ENCODE results near the gene VPS13C. TPM values are rescaled to one million over a fixed set of nuclear protein-coding genes. Genes with fewer than 3 reads are reported as not detected.
A peak's percentile ranks its signal among the peaks of the same experiment; 100 is the strongest.

The VPS13C gene
- total RNA-seq, 2 donors from 2014 or later: 116 to 127 TPM

- Mint-ChIP-seq H3K4me3 (peak overlapping the region; percentile 92), H3K27ac (peak overlapping the region; percentile 85), H3K4me1 (peaks cover 21% of the 10 kb centered on the region), H3K27me3 (peaks cover 5% of the 10 kb centered on the region), H3K36me3 (ENCODE audit: low read depth) (no peaks in the 10 kb centered on the region)
- DNase-seq (peak in 2 of 3 donors; percentile 13 to 19), ATAC-seq (peak; percentile 78)
- H3K9me3 ChIP-seq (ENCODE audit: control insufficient read depth, low read length, poor library complexity, severe bottlenecking): no peaks in the 10 kb centered on the region
Observed at GRCh38 chr15:62067448-62068044, 7.3 kb upstream of the VPS13C start.

- H3K4me3 Mint-ChIP-seq: peak within 1 kb of the TSS; percentile 92
- H3K36me3 Mint-ChIP-seq (ENCODE audit: low read depth): no peaks in the 10 kb centered on the region
- peaks cover 24% of the 10 kb centered on the region for H3K4me1 Mint-ChIP-seq
- no peaks in the 10 kb centered on the region for H3K9me3 ChIP-seq (ENCODE audit: control insufficient read depth, low read length, poor library complexity, severe bottlenecking)
- ATAC-seq (peak; percentile 79), DNase-seq (peak; percentile 51 to 52 (median 52))
- H3K27ac Mint-ChIP-seq: peak within 1 kb of the TSS; percentile 85
- peaks cover 5% of the 10 kb centered on the region for H3K27me3 Mint-ChIP-seq
Observed at GRCh38 chr15:62066663-62067447, 6.6 kb upstream of the VPS13C start, which contains the start of gene C2CD4A. C2CD4A (plus strand) TSS chr15:62066977; CDS start chr15:62067614, 637 bp downstream.

GRCh38 chr15:62063825-62064635 is 3.8 kb upstream of the VPS13C start:
- H3K4me1 Mint-ChIP-seq: peaks cover 30% of the 10 kb centered on the region
- DNase-seq: no peak

DNA sequence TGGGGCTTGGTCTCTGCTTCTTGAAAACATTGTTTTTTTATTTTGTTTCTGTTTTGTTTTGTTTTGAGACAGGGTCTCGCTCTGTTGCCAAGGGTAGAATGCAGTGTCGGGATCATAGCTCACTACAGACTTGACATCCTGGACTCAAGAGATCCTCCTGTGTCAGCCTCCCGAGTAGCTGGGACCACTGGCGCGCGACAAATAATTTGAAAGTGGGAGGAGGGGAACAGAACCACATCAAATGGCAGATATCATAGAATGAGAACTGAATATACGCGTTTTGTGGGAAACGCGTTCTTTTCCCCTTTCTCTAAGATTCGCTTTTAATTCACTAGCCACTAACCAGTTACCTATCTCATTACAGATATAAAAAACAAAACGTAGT is 641 bp upstream of the VPS13C start:
- H3K4me1 Mint-ChIP-seq: peaks cover 31% of the 10 kb centered on the region
- H3K36me3 Mint-ChIP-seq (ENCODE audit: low read depth): peaks cover 5% of the 10 kb centered on the region
- ATAC-seq: peak; percentile 38
- no peaks in the 10 kb centered on the region for H3K9me3 ChIP-seq (ENCODE audit: control insufficient read depth, low read length, poor library complexity, severe bottlenecking)
- no peaks in the 10 kb centered on the region for H3K27me3 Mint-ChIP-seq
- H3K27ac Mint-ChIP-seq: peak overlapping the region; percentile 98
- no peak for DNase-seq
- H3K4me3 Mint-ChIP-seq: peak overlapping the region; percentile 98

More at GRCh38 chr15:62063825-62064635, 3.8 kb upstream of the VPS13C start:
- Mint-ChIP-seq H3K27me3 (peaks cover 5% of the 10 kb centered on the region), H3K27ac (no peak overlapping the region), H3K36me3 (ENCODE audit: low read depth) (peaks cover 3% of the 10 kb centered on the region), H3K4me3 (no peak overlapping the region)
- H3K9me3 ChIP-seq (ENCODE audit: control insufficient read depth, low read length, poor library complexity, severe bottlenecking): no peaks in the 10 kb centered on the region
- no peak for ATAC-seq

DNA sequence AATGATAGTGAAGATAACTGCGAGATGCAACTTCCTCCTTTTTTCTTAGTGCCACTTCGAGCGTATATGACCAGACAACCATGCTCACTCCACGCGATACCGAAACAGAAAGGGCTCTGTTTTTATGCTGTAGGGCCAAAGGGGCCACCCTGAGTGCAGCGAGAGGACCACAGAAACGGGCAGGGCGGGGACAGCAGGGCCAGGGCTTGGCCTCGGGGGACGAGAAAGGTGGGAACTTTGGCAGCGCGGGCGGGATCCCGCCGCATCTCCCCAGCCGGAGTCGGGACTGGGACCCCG is 483 bp downstream of the VPS13C start:
- peak; percentile 27 to 42 (median 42) for DNase-seq
- Mint-ChIP-seq H3K27me3 (no peaks in the 10 kb centered on the region), H3K4me3 (peak overlapping the region; percentile 98), H3K27ac (peak overlapping the region; percentile 98), H3K36me3 (ENCODE audit: low read depth) (peaks cover 5% of the 10 kb centered on the region), H3K4me1 (peaks cover 36% of the 10 kb centered on the region)
- peak; percentile 57 for ATAC-seq
- no peaks in the 10 kb centered on the region for H3K9me3 ChIP-seq (ENCODE audit: control insufficient read depth, low read length, poor library complexity, severe bottlenecking)

GRCh38 chr15:62059108-62059815 is 985 bp downstream of the VPS13C start:
- peaks cover 5% of the 10 kb centered on the region for H3K36me3 Mint-ChIP-seq (ENCODE audit: low read depth)
- H3K9me3 ChIP-seq (ENCODE audit: control insufficient read depth, low read length, poor library complexity, severe bottlenecking): no peaks in the 10 kb centered on the region
- ATAC-seq (no peak), DNase-seq (no peak)
- peaks cover 41% of the 10 kb centered on the region for H3K4me1 Mint-ChIP-seq
- H3K4me3 Mint-ChIP-seq: peak overlapping the region; percentile 98
- peak overlapping the region; percentile 98 for H3K27ac Mint-ChIP-seq
- no peaks in the 10 kb centered on the region for H3K27me3 Mint-ChIP-seq

DNA sequence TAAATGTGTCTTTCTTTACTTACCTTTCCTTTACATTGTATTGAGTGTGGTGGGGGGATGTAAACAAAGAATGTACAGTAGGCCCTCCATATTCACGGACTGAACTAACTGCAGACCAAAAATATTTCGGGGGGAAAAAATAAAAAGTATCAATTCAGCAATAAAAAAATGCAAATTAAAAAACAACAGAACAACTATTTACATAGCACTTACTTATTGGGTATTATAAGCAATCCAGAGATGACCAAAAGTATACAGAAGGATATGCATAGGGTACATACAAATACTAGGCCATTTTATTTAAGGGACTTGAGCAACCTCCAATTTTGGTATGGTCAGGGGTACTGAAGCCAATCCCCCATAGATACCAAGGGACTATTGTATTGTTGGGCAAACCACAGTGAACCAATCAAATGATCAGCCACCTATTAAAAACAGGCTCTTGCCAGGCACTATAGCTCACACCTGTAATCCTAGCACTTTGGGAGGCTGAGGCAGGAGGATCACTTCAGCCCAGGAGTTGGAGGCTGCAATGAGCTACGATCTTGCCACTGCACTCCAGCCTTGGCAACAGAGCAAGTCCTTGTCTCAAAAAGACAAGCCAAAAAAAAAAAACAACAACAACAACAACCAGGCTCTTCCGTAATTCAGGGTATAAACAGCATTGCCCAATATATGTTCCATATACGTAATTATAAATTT is 1.8 kb downstream of the VPS13C start:
- peak overlapping the region; percentile 98 for H3K27ac Mint-ChIP-seq
- H3K27me3 Mint-ChIP-seq: no peaks in the 10 kb centered on the region
- DNase-seq (no peak), ATAC-seq (no peak)
- peaks cover 47% of the 10 kb centered on the region for H3K4me1 Mint-ChIP-seq
- peaks cover 5% of the 10 kb centered on the region for H3K36me3 Mint-ChIP-seq (ENCODE audit: low read depth)
- H3K9me3 ChIP-seq (ENCODE audit: control insufficient read depth, low read length, poor library complexity, severe bottlenecking): no peaks in the 10 kb centered on the region
- H3K4me3 Mint-ChIP-seq: peak overlapping the region; percentile 98

DNA sequence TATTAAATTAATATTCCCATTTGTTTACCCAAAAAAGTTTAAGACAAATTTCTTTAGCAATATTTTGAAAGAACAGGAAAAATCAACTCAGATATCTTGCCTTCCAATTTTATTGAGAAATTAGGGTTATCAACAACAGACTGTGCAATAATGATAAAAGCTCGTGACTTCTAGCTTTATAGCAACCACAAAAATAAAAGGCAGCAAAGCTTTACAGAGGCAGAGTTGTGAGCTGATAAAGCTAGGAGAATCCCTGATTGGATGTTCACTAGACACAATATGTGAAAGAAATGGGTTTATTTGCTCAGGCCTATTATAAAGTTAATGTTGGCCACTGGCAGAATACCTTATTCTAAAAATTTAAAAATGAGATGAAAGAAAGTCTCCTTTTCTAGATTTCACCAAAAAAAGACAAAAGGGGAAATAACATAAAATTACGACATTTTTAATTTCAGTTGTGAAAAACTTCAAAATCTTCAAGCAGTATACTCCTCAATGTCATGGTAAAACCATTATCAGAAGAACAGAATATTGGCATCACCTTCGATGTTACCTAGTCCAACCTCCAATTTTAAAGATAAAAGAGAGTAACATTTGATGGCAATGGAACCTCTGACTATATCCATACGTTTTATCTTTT is 2.8 kb downstream of the VPS13C start:
- DNase-seq (no peak), ATAC-seq (no peak)
- Mint-ChIP-seq H3K27ac (peak overlapping the region; percentile 87), H3K4me3 (no peak overlapping the region), H3K27me3 (no peaks in the 10 kb centered on the region), H3K4me1 (peaks cover 47% of the 10 kb centered on the region), H3K36me3 (ENCODE audit: low read depth) (peaks cover 5% of the 10 kb centered on the region)
- H3K9me3 ChIP-seq (ENCODE audit: control insufficient read depth, low read length, poor library complexity, severe bottlenecking): no peaks in the 10 kb centered on the region

DNA sequence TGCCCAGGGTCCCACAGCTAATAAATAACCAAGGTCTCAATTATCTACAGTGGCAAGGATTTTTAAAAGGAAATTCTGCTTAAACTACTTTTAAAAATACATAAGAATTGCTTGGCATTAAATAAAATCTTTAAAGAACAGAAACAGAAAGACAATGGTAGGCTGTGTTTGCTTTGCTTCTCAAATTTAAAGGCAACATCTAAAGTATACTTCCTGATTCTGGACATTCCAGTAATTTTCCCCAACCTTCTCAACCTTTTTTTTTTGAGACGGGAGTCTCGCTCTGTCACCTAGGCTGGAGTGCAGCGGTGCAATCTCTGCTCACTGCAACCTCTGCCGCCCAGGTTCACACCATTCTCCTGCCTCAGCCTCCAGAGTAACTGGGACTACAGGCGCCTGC is 5.3 kb downstream of the VPS13C start:
- peaks cover 5% of the 10 kb centered on the region for H3K36me3 Mint-ChIP-seq (ENCODE audit: low read depth)
- no peak for ATAC-seq
- H3K4me3 Mint-ChIP-seq: no peak overlapping the region
- peak overlapping the region; percentile 79 for H3K27ac Mint-ChIP-seq
- no peaks in the 10 kb centered on the region for H3K27me3 Mint-ChIP-seq
- H3K4me1 Mint-ChIP-seq: peaks cover 39% of the 10 kb centered on the region
- no peak for DNase-seq
- no peaks in the 10 kb centered on the region for H3K9me3 ChIP-seq (ENCODE audit: control insufficient read depth, low read length, poor library complexity, severe bottlenecking)

DNA sequence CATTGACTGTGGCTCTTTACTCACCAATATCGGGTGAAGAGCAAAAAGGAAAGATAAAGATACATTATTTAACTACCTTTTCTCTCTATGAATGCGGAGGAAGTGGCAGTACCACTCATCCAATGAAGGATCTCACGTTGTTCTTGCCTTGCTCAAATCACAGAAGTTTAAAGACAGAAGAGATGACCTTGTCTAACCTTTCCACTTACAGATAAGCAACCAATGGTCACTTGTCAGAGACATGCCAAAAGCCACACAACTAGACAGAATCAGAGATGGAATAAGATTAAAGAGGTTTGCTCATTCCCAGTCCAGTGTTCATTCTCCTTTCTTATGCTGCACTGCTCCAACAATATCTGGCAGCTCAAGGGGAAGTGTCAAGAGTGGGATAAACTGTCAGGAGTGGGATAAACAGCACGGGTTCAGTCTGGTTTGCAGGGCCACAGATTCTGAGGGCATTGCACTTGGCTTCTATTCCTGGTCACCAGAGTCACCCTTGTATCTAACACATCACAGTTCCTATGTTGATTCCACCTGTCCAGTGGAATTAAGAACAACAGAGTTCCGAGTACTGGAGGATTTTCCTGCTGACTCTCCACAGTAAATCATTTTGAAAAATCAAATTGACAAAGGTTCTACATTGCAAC is 6.7 kb downstream of the VPS13C start:
- DNase-seq (no peak), ATAC-seq (no peak)
- H3K27ac Mint-ChIP-seq: peak overlapping the region; percentile 49
- peaks cover 37% of the 10 kb centered on the region for H3K4me1 Mint-ChIP-seq
- no peaks in the 10 kb centered on the region for H3K27me3 Mint-ChIP-seq
- H3K4me3 Mint-ChIP-seq: no peak overlapping the region
- peaks cover 2% of the 10 kb centered on the region for H3K36me3 Mint-ChIP-seq (ENCODE audit: low read depth)
- H3K9me3 ChIP-seq (ENCODE audit: control insufficient read depth, low read length, poor library complexity, severe bottlenecking): no peaks in the 10 kb centered on the region

- no peak for DNase-seq
- no peaks in the 10 kb centered on the region for H3K27me3 Mint-ChIP-seq
- H3K9me3 ChIP-seq (ENCODE audit: control insufficient read depth, low read length, poor library complexity, severe bottlenecking): no peaks in the 10 kb centered on the region
- H3K4me3 Mint-ChIP-seq: no peak overlapping the region
- H3K4me1 Mint-ChIP-seq: peaks cover 32% of the 10 kb centered on the region
- peaks cover 2% of the 10 kb centered on the region for H3K36me3 Mint-ChIP-seq (ENCODE audit: low read depth)
- H3K27ac Mint-ChIP-seq: peak overlapping the region; percentile 49
- no peak for ATAC-seq
Observed at GRCh38 chr15:62052713-62053112, 7.5 kb downstream of the VPS13C start.

GRCh38 chr15:62051166-62051565 is 9.1 kb downstream of the VPS13C start:
- Mint-ChIP-seq H3K27me3 (no peaks in the 10 kb centered on the region), H3K27ac (peak overlapping the region; percentile 24), H3K36me3 (ENCODE audit: low read depth) (no peaks in the 10 kb centered on the region), H3K4me3 (no peak overlapping the region), H3K4me1 (peaks cover 35% of the 10 kb centered on the region)
- no peak for DNase-seq
- H3K9me3 ChIP-seq (ENCODE audit: control insufficient read depth, low read length, poor library complexity, severe bottlenecking): no peaks in the 10 kb centered on the region
- no peak for ATAC-seq
